Testis (tissue), 3 donors: ENCODE measurements around the gene ERI3. TPM values are rescaled to one million over a fixed set of nuclear protein-coding genes. Genes with fewer than 3 reads are reported as not detected.

Source experiments
- DNase-seq: peaks from one replicate; pipeline ENCODE4 v3.0.0-alpha.2; 2019
- H3K27ac ChIP-seq, 2 donors: fragments of 200-600 bp; sonication (generic); one replicate each; pipeline ENCODE4 v1.5.1; 2019
- H3K27me3 ChIP-seq: fragments of 200-600 bp; sonication (generic); one replicate; pipeline ENCODE4 v1.5.1; 2019
- H3K36me3 ChIP-seq: fragments of 200-600 bp; sonication (generic); one replicate; pipeline ENCODE4 v1.5.1; 2017; ENCODE audit warnings: low read depth; ENCODE audit errors: missing control alignments
- H3K4me1 ChIP-seq: fragments of 200-600 bp; sonication (generic); one replicate; pipeline ENCODE4 v1.5.1; 2019
- H3K4me3 ChIP-seq, 2 donors: fragments of 200-600 bp; sonication (generic); one replicate each; pipeline ENCODE4 v1.5.1; 2017 to 2019
- H3K9me3 ChIP-seq: fragments of 200-600 bp; sonication (generic); one replicate; pipeline ENCODE4 v1.5.1; 2017
- CTCF ChIP-seq, 3 experiments: fragments of 450-650 bp in 2 of 3; fragments of 200-600 bp in 1 of 3; sonication (generic) in 1 of 3; IDR thresholded peaks; one replicate each; pipeline ENCODE4 v1.5.1; 2016 to 2019; ENCODE audit warnings: antibody characterized with exemption in 3 of 3, mild to moderate bottlenecking in 2 of 3, moderate library complexity in 1 of 3
- POLR2A ChIP-seq: fragments of 450-650 bp; IDR thresholded peaks from one replicate; pipeline ENCODE4 v1.6.1; 2017; ENCODE audit warnings: antibody characterized with exemption, mild to moderate bottlenecking, moderate library complexity
- WGBS, 2 donors: methylation state at CpG; one replicate each; pipeline ENCODE4 v1.1.5; 2018; 5-methylcytosine and 5-hydroxymethylcytosine counted together
- intact Hi-C: fragments of 100-400 bp; cut with DNase I; formaldehyde crosslinking; loops from one replicate; pipeline ENCODE4 v1.15.1; 2023; ENCODE audit warnings: low total_unique reads
- polyA plus RNA-seq: library from polyadenylated mRNA; stranded (reverse); fragments of 350-450 nt; fragmentation: Illumina TruSeq; extraction: RNeasy Lipid Tissue Mini Kit (QIAGEN cat#74804); gene quantifications from one replicate; pipeline ENCODE4 v1.2.3, GENCODE V29; 2014; ENCODE audit warnings: low read depth, low replicate concordance; ENCODE audit not compliant: insufficient read depth
- total RNA-seq, 2 donors: library from RNA; depleted of rRNA; stranded (reverse); fragments of >200 nt; gene quantifications; one replicate each; pipeline ENCODE4 v1.2.3, GENCODE V29; 2016

Gene ERI3
- total and polyA plus RNA-seq, 3 donors from 2014 or later, result 104 to 140 (median 109) TPM

GRCh38 chr1:44235808-44236207 is 119.2 kb downstream of the ERI3 start:
- no peaks in the 10 kb centered on the region for H3K36me3 ChIP-seq
- H3K27ac ChIP-seq, result no peak overlapping the region
- peaks cover 28% of the 10 kb centered on the region for H3K4me1 ChIP-seq
- 93 to 96% methylated on average over 5 of the region's 5 CpGs for WGBS, 2 donors
- no peak for DNase-seq
- H3K4me3 ChIP-seq, result no peak overlapping the region
- no peaks in the 10 kb centered on the region for H3K9me3 ChIP-seq
- intact Hi-C loops, result no loop called here
- H3K27me3 ChIP-seq, result no peaks in the 10 kb centered on the region
- TF ChIP-seq CTCF (IDR thresholded peaks at IDR 0.05), result no peak
- no peak for TF ChIP-seq POLR2A

DNA sequence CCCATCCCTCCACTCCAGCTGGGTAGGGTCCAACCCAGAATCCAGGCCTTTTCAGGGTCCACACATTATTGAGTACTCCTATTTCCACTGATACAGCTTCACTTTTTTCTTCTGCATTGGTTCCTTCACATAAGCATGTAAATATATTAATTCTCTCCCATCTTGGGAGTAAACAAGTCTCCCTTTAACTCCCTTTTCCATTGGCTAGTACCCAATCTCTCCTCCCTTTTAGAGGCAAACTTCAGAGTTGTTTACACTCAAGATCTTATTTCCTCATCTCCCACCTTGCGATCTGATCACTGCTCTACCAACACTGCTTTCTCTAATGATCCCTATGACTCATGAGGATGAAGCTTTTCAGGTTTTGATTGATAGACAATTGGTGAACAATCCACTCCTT is 121.5 kb downstream of the ERI3 start:
- H3K36me3 ChIP-seq, result no peaks in the 10 kb centered on the region
- DNase-seq, result no peak
- H3K4me3 ChIP-seq, result no peak overlapping the region
- H3K9me3 ChIP-seq, result no peaks in the 10 kb centered on the region
- H3K27me3 ChIP-seq, result no peaks in the 10 kb centered on the region
- 95 to 100% methylated on average over 1 of the region's 1 CpG for WGBS, 2 donors
- intact Hi-C loops, result no loop called here
- H3K27ac ChIP-seq, result no peak overlapping the region
- peaks cover 6% of the 10 kb centered on the region for H3K4me1 ChIP-seq
- TF ChIP-seq CTCF (IDR thresholded peaks at IDR 0.05), result no peak
- TF ChIP-seq POLR2A, result no peak

DNA sequence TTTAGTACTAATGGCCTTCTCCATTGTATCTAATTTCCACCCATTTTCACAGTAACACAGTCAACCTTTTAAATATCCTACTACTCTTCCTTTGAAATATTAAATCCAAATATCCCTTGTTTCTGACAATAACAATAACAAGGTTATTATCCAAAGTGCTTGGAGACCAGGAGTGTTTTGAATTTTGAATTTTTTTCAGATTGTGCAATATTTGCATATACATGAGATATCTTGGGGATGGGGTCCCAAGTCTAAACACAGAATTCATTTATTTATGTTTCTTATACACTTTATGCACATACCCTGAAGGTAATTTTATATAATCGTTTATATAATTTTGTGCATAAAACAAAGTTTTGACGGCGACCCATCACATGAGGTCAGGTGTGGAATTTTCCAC is 124.3 kb downstream of the ERI3 start:
- Histone ChIP-seq H3K4me1 (no peaks in the 10 kb centered on the region), H3K27ac (no peak overlapping the region), H3K9me3 (no peaks in the 10 kb centered on the region), H3K27me3 (no peaks in the 10 kb centered on the region), H3K4me3 (no peak overlapping the region), H3K36me3 (no peaks in the 10 kb centered on the region)
- 94% methylated on average over 3 of the region's 3 CpGs for WGBS, 2 donors
- intact Hi-C loops, result no loop called here
- TF ChIP-seq CTCF (IDR thresholded peaks at IDR 0.05), result no peak
- DNase-seq, result no peak

DNA sequence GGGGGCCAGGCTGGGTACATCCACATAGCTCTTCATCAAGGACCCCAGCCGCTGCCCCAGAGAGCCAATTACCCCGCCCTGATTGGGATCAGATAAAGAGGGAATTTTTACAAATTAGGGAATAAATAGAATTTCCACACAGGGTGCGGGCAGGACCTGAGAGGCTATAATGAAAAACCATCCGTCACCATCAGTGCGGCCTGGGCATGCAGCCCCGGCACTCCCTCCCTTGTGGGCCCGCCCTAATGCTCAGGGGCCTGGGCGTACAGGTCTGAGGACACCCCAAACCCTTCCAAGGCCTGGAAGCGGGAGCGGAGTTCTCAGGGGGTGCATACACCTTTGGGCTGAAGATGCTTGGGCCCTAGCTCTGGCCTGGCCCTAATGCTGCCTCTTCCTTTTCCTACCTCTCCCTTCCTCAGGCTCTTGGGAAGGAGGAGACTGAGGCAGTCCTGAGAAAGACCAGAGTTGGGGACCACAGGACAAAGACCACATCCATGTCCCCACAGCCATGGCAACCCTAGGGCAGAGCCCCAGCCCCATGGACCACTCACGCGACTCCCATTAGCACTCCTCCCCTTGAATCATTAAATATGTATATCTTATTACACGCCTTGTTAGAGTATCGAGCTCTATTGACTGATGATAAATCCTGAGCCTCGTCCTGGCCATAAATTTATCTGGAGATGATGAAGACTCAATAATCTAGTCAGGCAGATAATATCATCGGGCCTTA is 125.5 kb downstream of the ERI3 start:
- Histone ChIP-seq H3K27ac (no peak overlapping the region), H3K36me3 (no peaks in the 10 kb centered on the region), H3K9me3 (no peaks in the 10 kb centered on the region), H3K4me3 (no peak overlapping the region), H3K4me1 (no peaks in the 10 kb centered on the region), H3K27me3 (no peaks in the 10 kb centered on the region)
- 93 to 95% methylated on average over 15 to 16 of the region's 16 CpGs for WGBS, 2 donors
- intact Hi-C loops, result no loop called here
- DNase-seq, result no peak
- TF ChIP-seq CTCF (IDR thresholded peaks at IDR 0.05), result no peak
- no peak for TF ChIP-seq POLR2A

- WGBS, 2 donors, result 95 to 97% methylated on average over 13 of the region's 13 CpGs
- intact Hi-C loops, result no loop called here
- Histone ChIP-seq H3K4me1 (no peaks in the 10 kb centered on the region), H3K27me3 (no peaks in the 10 kb centered on the region), H3K9me3 (no peaks in the 10 kb centered on the region), H3K27ac (no peak overlapping the region), H3K36me3 (no peaks in the 10 kb centered on the region), H3K4me3 (no peak overlapping the region)
- TF ChIP-seq POLR2A, result no peak
- TF ChIP-seq CTCF (IDR thresholded peaks at IDR 0.05), result no peak
- no peak for DNase-seq
Measured at GRCh38 chr1:44228218-44228617, 126.8 kb downstream of the ERI3 start.
